ENCODE data around the gene SAMD3. TPM values are rescaled to one million over a fixed set of nuclear protein-coding genes. Genes with fewer than 3 reads are reported as not detected.

Gene SAMD3
- total RNA-seq, 1 donor from 2014 or later: not detected

GRCh38 chr6:130190701-130191690 is 31.8 kb downstream of the SAMD3 start:
- intact Hi-C loops (cut with DNase I): no loop called here
- H3K27ac ChIP-seq: no peak overlapping the region
- no peak for DNase-seq (ENCODE audit: low spot score in 2 of 2)
- no peaks in the 10 kb centered on the region for H3K36me3 ChIP-seq
- TF ChIP-seq CTCF (IDR thresholded peaks at IDR 0.05): no peak
- no peaks in the 10 kb centered on the region for H3K9me3 ChIP-seq
- no peaks in the 10 kb centered on the region for H3K27me3 ChIP-seq
- no peaks in the 10 kb centered on the region for H3K4me1 ChIP-seq
- H3K4me3 ChIP-seq: no peak overlapping the region

- intact Hi-C loops (cut with DNase I): no loop called here
- no peak for DNase-seq (ENCODE audit: low spot score in 2 of 2)
- H3K9me3 ChIP-seq: no peaks in the 10 kb centered on the region
- no peak overlapping the region for H3K27ac ChIP-seq
- TF ChIP-seq CTCF (IDR thresholded peaks at IDR 0.05): no peak
- H3K27me3 ChIP-seq: no peaks in the 10 kb centered on the region
- no peak overlapping the region for H3K4me3 ChIP-seq
- H3K36me3 ChIP-seq: no peaks in the 10 kb centered on the region
- H3K4me1 ChIP-seq: no peaks in the 10 kb centered on the region
These were observed 33.0 kb downstream of the SAMD3 start for GRCh38 chr6:130189531-130190397.

GRCh38 chr6:130188207-130188899 is 34.4 kb downstream of the SAMD3 start:
- no peak overlapping the region for H3K27ac ChIP-seq
- no peaks in the 10 kb centered on the region for H3K4me1 ChIP-seq
- DNase-seq (ENCODE audit: low spot score in 2 of 2): no peak
- intact Hi-C loops (cut with DNase I): no loop called here
- H3K4me3 ChIP-seq: no peak overlapping the region
- H3K36me3 ChIP-seq: no peaks in the 10 kb centered on the region
- H3K27me3 ChIP-seq: no peaks in the 10 kb centered on the region
- no peaks in the 10 kb centered on the region for H3K9me3 ChIP-seq
- TF ChIP-seq CTCF (IDR thresholded peaks at IDR 0.05): no peak

- H3K36me3 ChIP-seq: no peaks in the 10 kb centered on the region
These were observed 35.2 kb downstream of the SAMD3 start for GRCh38 chr6:130187335-130188206.

More at GRCh38 chr6:130187335-130188206, 35.2 kb downstream of the SAMD3 start:
- intact Hi-C loops (cut with DNase I): no loop called here
- no peaks in the 10 kb centered on the region for H3K9me3 ChIP-seq
- no peak for TF ChIP-seq CTCF (IDR thresholded peaks at IDR 0.05)
- no peaks in the 10 kb centered on the region for H3K27me3 ChIP-seq
- no peak overlapping the region for H3K4me3 ChIP-seq
- no peak overlapping the region for H3K27ac ChIP-seq
- no peak for DNase-seq (ENCODE audit: low spot score in 2 of 2)
- no peaks in the 10 kb centered on the region for H3K4me1 ChIP-seq
